Memory B cell (primary cell): ENCODE data around the gene PTPRN2.

Experiments
- ATAC-seq: fragments of 150-1000 bp; cut with Tn5 transposase; 2 replicates; pipeline ENCODE4 v1.10.0; 2021; ENCODE audit warnings: low read depth, mild to moderate bottlenecking, moderate library complexity
- DNase-seq, 2 donors: peaks; one replicate each; pipeline ENCODE4 v3.0.0; 2022; ENCODE audit warnings: low spot score in 2 of 2
- H3K27ac Mint-ChIP-seq: one replicate; pipeline ENCODE4 v1.8.0; 2022; ENCODE audit warnings: mild to moderate bottlenecking, moderate library complexity, mixed read lengths
- H3K27me3 Mint-ChIP-seq: one replicate; pipeline ENCODE4 v1.8.0; 2022; ENCODE audit warnings: mixed read lengths
- H3K36me3 Mint-ChIP-seq: one replicate; pipeline ENCODE4 v1.8.0; 2022; ENCODE audit warnings: mild to moderate bottlenecking, mixed read lengths
- H3K4me1 Mint-ChIP-seq: one replicate; pipeline ENCODE4 v1.8.0; 2022; ENCODE audit warnings: mixed read lengths
- H3K4me3 Mint-ChIP-seq: one replicate; pipeline ENCODE4 v1.8.0; 2022; ENCODE audit warnings: mild to moderate bottlenecking, moderate library complexity, mixed read lengths
- H3K9me3 Mint-ChIP-seq: one replicate; pipeline ENCODE4 v1.8.0; 2022; ENCODE audit warnings: mixed read lengths

The PTPRN2 gene

GRCh38 chr7:157618823-157619606, 968.6 kb downstream of the PTPRN2 start:
- no peak for ATAC-seq
- H3K36me3 Mint-ChIP-seq = no peaks in the 10 kb centered on the region

GRCh38 chr7:157618091-157618726, 969.4 kb downstream of the PTPRN2 start:
- no peaks in the 10 kb centered on the region for H3K4me1 Mint-ChIP-seq
- no peak overlapping the region for H3K27ac Mint-ChIP-seq

More at GRCh38 chr7:157618823-157619606, 968.6 kb downstream of the PTPRN2 start:
- H3K9me3 Mint-ChIP-seq = no peaks in the 10 kb centered on the region
- no peak overlapping the region for H3K27ac Mint-ChIP-seq
- H3K4me3 Mint-ChIP-seq = no peak overlapping the region
- no peak for DNase-seq
- peaks cover 6% of the 10 kb centered on the region for H3K27me3 Mint-ChIP-seq
- H3K4me1 Mint-ChIP-seq = no peaks in the 10 kb centered on the region

GRCh38 chr7:157617401-157617800, 970.2 kb downstream of the PTPRN2 start:
- peaks cover 7% of the 10 kb centered on the region for H3K27me3 Mint-ChIP-seq
- H3K9me3 Mint-ChIP-seq = peaks cover 1% of the 10 kb centered on the region
- no peak overlapping the region for H3K4me3 Mint-ChIP-seq
- ATAC-seq (no peak), DNase-seq (no peak)
- H3K4me1 Mint-ChIP-seq = peaks cover 1% of the 10 kb centered on the region
- no peak overlapping the region for H3K27ac Mint-ChIP-seq
- no peaks in the 10 kb centered on the region for H3K36me3 Mint-ChIP-seq

More at GRCh38 chr7:157618091-157618726, 969.4 kb downstream of the PTPRN2 start:
- Mint-ChIP-seq H3K27me3 (peaks cover 7% of the 10 kb centered on the region), H3K36me3 (no peaks in the 10 kb centered on the region), H3K9me3 (peaks cover 1% of the 10 kb centered on the region), H3K4me3 (no peak overlapping the region)
- no peak for ATAC-seq
- no peak for DNase-seq

GRCh38 chr7:157616931-157617330, 970.7 kb downstream of the PTPRN2 start:
- no peak for ATAC-seq
- Mint-ChIP-seq H3K9me3 (peaks cover 1% of the 10 kb centered on the region), H3K36me3 (no peaks in the 10 kb centered on the region), H3K27ac (no peak overlapping the region), H3K4me1 (peaks cover 2% of the 10 kb centered on the region), H3K4me3 (no peak overlapping the region), H3K27me3 (peaks cover 5% of the 10 kb centered on the region)
- DNase-seq = no peak

GRCh38 chr7:157616426-157616825, 971.2 kb downstream of the PTPRN2 start:
- Mint-ChIP-seq H3K4me3 (no peak overlapping the region), H3K27me3 (peaks cover 5% of the 10 kb centered on the region), H3K27ac (no peak overlapping the region), H3K4me1 (peaks cover 2% of the 10 kb centered on the region), H3K36me3 (peaks cover 2% of the 10 kb centered on the region), H3K9me3 (peaks cover 3% of the 10 kb centered on the region)
- ATAC-seq (no peak), DNase-seq (no peak)

GRCh38 chr7:157615852-157616251, 971.8 kb downstream of the PTPRN2 start:
- Mint-ChIP-seq H3K4me1 (peaks cover 2% of the 10 kb centered on the region), H3K27ac (no peak overlapping the region), H3K9me3 (peaks cover 4% of the 10 kb centered on the region), H3K36me3 (peaks cover 2% of the 10 kb centered on the region), H3K4me3 (no peak overlapping the region), H3K27me3 (peaks cover 5% of the 10 kb centered on the region)
- no peak for DNase-seq
- ATAC-seq = no peak

GRCh38 chr7:157615101-157615817, 972.4 kb downstream of the PTPRN2 start:
- Mint-ChIP-seq H3K4me1 (peaks cover 2% of the 10 kb centered on the region), H3K27me3 (peaks cover 2% of the 10 kb centered on the region), H3K9me3 (peaks cover 4% of the 10 kb centered on the region), H3K27ac (no peak overlapping the region), H3K36me3 (peaks cover 2% of the 10 kb centered on the region), H3K4me3 (no peak overlapping the region)
- DNase-seq (no peak), ATAC-seq (no peak)

GRCh38 chr7:157614457-157615020, 973.1 kb downstream of the PTPRN2 start:
- ATAC-seq (no peak), DNase-seq (no peak)
- Mint-ChIP-seq H3K27ac (no peak overlapping the region), H3K36me3 (peaks cover 2% of the 10 kb centered on the region), H3K27me3 (peaks cover 1% of the 10 kb centered on the region), H3K9me3 (peaks cover 4% of the 10 kb centered on the region), H3K4me1 (peaks cover 2% of the 10 kb centered on the region), H3K4me3 (no peak overlapping the region)

- peaks cover 1% of the 10 kb centered on the region for H3K27me3 Mint-ChIP-seq
- peaks cover 2% of the 10 kb centered on the region for H3K4me1 Mint-ChIP-seq
- H3K4me3 Mint-ChIP-seq = peak overlapping the region; percentile 12
- no peak overlapping the region for H3K27ac Mint-ChIP-seq
- ATAC-seq (no peak), DNase-seq (peak in 1 of 2 donors; percentile 14)
- H3K36me3 Mint-ChIP-seq = peaks cover 2% of the 10 kb centered on the region
- H3K9me3 Mint-ChIP-seq = peaks cover 4% of the 10 kb centered on the region
These were observed 973.9 kb downstream of the PTPRN2 start for GRCh38 chr7:157613575-157614322.

- H3K9me3 Mint-ChIP-seq = peaks cover 4% of the 10 kb centered on the region
- peaks cover 1% of the 10 kb centered on the region for H3K27me3 Mint-ChIP-seq
- H3K36me3 Mint-ChIP-seq = peaks cover 2% of the 10 kb centered on the region
- peak; percentile 82 for ATAC-seq
- peaks cover 2% of the 10 kb centered on the region for H3K4me1 Mint-ChIP-seq
- H3K4me3 Mint-ChIP-seq = peak overlapping the region; percentile 82
- peak overlapping the region; percentile 28 for H3K27ac Mint-ChIP-seq
- DNase-seq = peak; percentile 6 to 35
These were observed 974.7 kb downstream of the PTPRN2 start for GRCh38 chr7:157612664-157613561.

GRCh38 chr7:157612009-157612663, 975.5 kb downstream of the PTPRN2 start:
- H3K4me1 Mint-ChIP-seq = peaks cover 2% of the 10 kb centered on the region
- ATAC-seq = no peak
- peak overlapping the region; percentile 28 for H3K27ac Mint-ChIP-seq
- no peak for DNase-seq
- H3K36me3 Mint-ChIP-seq = peaks cover 2% of the 10 kb centered on the region
- peaks cover 1% of the 10 kb centered on the region for H3K27me3 Mint-ChIP-seq
- H3K4me3 Mint-ChIP-seq = peak overlapping the region; percentile 82
- H3K9me3 Mint-ChIP-seq = peaks cover 4% of the 10 kb centered on the region

GRCh38 chr7:157611341-157611740, 976.3 kb downstream of the PTPRN2 start:
- peaks cover 2% of the 10 kb centered on the region for H3K36me3 Mint-ChIP-seq
- ATAC-seq = no peak

More at GRCh38 chr7:157611341-157611740, 976.3 kb downstream of the PTPRN2 start:
- DNase-seq = no peak
- peaks cover 1% of the 10 kb centered on the region for H3K27me3 Mint-ChIP-seq
- no peak overlapping the region for H3K27ac Mint-ChIP-seq
- H3K4me3 Mint-ChIP-seq = peak overlapping the region; percentile 30
- peaks cover 4% of the 10 kb centered on the region for H3K9me3 Mint-ChIP-seq
- H3K4me1 Mint-ChIP-seq = peaks cover 2% of the 10 kb centered on the region
